Measurements from ENCODE around the gene CBLN3.

Gene CBLN3

GRCh38 chr14:24422694-24423601, 6.5 kb downstream of the CBLN3 start:
- no peak for FAIRE-seq

DNA sequence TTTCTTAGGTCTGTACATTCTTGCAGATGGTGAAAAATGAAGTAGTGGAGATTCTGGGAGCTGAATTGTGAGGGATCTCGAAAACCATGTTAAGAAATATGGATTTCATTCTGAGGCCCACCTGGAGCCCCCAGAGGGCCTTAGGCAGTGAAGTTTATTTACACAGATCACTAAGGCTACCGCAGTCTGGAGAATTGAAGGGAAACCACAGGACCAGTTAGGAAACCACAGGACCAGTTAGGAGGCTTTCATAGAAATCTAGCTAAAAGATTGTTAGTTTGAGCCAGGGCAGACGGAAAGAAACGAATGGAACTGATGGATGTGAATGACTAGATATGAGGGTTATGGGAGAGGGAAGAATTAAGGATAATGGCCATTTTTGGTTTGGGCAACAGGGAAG, 7.2 kb downstream of the CBLN3 start:
- no peak for FAIRE-seq

- FAIRE-seq, result no peak
Measured at GRCh38 chr14:24418492-24418873, 11.0 kb downstream of the CBLN3 start.

DNA sequence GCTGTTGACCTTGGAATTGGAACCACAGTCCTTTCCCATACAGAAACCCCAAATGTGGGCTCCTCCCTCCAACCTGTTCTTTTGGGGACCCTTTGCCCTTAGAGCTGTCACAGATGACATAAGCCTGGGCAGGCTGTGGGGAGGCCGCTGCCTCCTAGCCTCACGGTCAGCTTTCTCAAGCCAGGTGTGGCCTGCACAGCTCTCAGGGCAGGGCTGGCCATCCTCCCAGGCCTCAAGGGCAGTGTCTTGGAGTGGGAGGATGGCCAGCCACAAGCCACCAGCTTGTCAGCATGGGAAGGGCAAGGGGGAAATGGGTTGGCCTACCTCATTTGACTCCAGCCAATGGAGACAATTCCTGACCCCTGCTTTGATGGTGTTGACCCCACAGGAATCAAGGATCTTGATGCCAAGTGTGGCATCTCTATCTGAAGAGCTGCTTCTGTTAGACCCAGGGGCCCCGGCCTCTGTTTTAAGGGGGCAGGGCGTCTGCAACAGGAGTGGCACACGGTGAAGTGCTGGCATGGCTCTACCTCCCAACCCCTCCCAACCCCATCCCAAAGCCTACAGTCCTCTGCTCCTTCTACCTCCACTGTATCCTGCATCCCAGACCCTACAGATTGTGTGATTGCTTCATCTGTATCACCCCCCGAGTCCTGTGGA, 11.5 kb downstream of the CBLN3 start:
- no peak for FAIRE-seq

GRCh38 chr14:24416932-24417619, 12.4 kb downstream of the CBLN3 start:
- FAIRE-seq, result no peak

- FAIRE-seq, result no peak
Measured at GRCh38 chr14:24416254-24416931, 13.1 kb downstream of the CBLN3 start.

DNA sequence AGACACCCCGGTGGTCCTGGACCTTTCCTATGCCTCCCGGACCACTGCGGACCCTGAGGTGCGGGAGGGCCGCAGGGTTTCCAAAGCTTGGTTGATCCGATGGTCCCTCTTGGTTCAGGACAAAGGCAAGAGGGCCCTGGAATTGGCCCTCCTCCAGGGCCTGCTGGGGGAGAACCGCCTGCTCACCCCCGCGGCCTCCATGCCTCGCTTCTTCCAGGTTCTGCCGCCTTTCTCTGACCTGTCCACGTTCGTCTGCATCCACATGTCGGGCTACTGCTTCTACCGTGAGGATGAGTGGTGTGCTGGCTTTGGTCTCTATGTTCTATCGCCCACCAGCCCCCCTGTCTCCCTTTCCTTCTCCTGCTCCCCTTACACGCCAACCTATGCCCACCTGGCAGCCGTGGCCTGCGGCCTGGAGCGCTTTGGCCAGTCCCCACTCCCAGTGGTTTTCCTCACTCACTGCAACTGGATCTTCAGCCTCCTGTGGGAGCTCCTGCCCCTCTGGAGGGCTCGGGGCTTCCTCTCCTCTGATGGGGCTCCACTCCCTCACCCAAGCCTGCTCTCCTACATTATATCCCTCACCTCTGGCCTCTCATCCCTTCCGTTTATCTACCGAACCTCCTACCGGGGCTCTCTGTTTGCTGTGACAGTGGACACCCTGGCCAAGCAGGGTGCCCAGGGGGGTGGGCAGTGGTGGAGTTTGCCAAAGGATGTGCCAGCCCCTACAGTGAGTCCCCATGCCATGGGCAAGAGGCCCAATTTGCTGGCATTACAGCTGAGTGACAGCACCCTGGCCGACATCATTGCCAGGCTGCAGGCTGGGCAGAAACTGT, 13.8 kb downstream of the CBLN3 start:
- no peak for FAIRE-seq

DNA sequence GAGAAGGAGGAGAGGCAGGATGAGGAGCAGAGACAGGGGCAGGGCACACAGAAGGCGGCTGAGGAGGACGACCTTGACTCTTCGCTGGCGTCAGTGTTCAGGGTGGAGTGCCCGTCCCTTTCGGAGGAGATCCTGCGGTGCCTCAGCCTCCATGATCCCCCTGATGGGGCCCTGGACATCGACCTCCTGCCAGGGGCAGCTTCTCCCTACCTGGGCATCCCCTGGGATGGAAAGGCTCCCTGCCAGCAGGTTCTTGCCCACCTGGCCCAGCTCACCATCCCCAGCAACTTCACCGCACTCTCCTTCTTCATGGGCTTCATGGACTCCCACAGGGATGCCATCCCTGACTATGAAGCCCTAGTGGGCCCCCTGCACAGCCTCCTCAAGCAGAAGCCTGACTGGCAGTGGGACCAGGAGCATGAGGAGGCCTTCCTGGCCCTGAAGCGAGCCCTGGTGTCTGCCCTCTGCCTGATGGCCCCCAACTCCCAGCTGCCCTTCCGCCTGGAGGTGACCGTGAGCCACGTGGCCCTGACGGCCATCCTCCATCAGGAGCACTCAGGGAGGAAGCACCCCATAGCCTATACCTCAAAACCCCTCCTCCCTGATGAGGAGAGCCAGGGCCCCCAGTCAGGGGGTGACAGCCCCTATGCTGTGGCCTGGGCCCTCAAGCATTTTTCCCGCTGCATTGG, 14.6 kb downstream of the CBLN3 start:
- FAIRE-seq, result no peak

GRCh38 chr14:24414077-24414476, 15.4 kb downstream of the CBLN3 start:
- no peak for FAIRE-seq

GRCh38 chr14:24411443-24412389, 17.8 kb downstream of the CBLN3 start:
- no peak for FAIRE-seq

- FAIRE-seq, result no peak
Measured at GRCh38 chr14:24409956-24410355, 19.5 kb downstream of the CBLN3 start.

DNA sequence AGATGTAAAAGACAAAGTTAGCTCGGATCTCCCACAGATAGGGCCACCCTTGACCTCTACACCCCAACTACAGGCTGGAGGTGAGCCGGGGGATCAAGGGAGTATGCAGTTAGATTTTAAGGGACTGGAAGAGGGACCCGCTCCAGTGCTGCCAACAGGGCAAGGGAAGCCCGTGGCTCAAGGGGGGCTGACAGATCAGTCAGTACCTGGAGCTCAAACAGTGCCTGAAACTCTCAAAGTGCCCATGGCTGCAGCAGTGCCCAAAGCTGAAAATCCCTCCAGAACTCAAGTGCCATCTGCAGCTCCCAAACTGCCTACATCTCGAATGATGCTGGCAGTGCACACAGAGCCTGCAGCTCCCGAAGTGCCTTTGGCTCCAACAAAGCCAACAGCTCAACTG, 20.3 kb downstream of the CBLN3 start:
- FAIRE-seq, result no peak

- no peak for FAIRE-seq
Measured at GRCh38 chr14:24408764-24409163, 20.7 kb downstream of the CBLN3 start.

GRCh38 chr14:24407608-24408325, 21.7 kb downstream of the CBLN3 start:
- no peak for FAIRE-seq

DNA sequence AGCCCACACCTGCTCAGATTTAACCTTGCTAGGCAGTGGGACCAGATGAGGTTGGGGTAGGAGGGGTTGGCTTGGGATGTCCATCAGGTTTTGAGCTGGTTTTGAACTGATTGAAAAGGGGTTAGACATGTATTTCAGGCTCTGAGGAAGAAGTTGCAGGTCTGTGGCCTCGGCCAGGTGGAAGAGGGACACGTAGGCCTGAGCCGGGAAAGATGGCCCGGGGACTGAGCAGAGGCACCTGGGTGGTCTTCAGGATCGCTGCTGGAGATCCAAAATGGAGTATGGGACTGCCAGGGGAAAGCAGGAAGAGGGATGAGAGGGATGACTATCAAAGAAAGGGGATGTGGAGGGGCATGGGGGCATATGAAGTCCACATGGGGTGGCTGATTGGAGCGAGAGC, 23.1 kb downstream of the CBLN3 start:
- FAIRE-seq, result no peak

DNA sequence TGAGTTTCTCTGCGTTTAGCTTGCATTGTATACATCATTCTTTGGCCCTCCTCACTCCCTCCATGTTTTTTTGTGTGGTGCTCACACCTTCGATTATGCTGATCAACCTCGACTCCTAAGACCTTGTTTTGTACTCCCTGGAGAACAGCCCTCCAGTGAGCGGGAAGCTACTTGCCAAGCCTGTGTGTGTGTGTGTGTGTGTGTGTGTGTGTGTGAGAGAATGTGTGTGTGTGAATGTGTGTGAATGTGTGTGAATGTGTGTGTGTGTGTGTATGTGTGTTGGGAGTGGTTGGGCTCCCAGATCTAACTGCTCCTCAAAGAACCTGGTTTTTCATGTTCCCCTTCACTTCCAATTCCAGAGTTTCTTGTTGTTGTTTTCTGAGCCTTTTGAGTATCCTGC, 24.7 kb downstream of the CBLN3 start:
- FAIRE-seq, result no peak

- FAIRE-seq, result no peak
Measured at GRCh38 chr14:24403294-24403998, 26.0 kb downstream of the CBLN3 start.

- no peak for FAIRE-seq
Measured at GRCh38 chr14:24401810-24402702, 27.4 kb downstream of the CBLN3 start.

Data from islet of Langerhans (tissue), 1 donor.